ENCODE data around the gene IGFBPL1.

DNA sequence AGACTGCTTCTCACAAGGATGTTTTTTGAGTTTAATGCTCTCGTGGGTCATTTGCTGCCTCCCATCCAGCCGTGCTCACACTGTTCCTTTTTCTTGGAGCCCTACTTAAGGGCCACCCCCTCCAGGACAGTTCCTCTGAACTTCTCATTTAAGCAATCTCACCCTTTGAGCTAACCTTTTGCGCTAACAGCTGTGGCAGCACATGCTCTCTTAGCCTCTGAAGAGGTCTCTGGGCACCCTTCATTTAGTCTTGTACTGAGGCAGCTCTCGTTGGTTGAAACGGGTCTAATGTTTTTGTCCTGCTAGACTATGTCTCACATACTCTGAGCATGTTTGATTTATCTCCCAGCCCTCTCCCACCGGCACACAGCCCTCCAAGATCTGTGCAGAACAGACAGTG lies 19.9 kb downstream of the IGFBPL1 start:
- TF ChIP-seq, protein P1, sequence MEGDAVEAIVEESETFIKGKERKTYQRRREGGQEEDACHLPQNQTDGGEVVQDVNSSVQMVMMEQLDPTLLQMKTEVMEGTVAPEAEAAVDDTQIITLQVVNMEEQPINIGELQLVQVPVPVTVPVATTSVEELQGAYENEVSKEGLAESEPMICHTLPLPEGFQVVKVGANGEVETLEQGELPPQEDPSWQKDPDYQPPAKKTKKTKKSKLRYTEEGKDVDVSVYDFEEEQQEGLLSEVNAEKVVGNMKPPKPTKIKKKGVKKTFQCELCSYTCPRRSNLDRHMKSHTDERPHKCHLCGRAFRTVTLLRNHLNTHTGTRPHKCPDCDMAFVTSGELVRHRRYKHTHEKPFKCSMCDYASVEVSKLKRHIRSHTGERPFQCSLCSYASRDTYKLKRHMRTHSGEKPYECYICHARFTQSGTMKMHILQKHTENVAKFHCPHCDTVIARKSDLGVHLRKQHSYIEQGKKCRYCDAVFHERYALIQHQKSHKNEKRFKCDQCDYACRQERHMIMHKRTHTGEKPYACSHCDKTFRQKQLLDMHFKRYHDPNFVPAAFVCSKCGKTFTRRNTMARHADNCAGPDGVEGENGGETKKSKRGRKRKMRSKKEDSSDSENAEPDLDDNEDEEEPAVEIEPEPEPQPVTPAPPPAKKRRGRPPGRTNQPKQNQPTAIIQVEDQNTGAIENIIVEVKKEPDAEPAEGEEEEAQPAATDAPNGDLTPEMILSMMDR (IDR thresholded peaks at IDR 0.05; ENCODE audit: borderline replicate concordance, extremely low read depth, low read length, poor library complexity, severe bottlenecking), result no peak
- no peak for TF ChIP-seq EZH2 (IDR thresholded peaks at IDR 0.05; ENCODE audit: borderline replicate concordance, low read depth, low read length, severe bottlenecking)
